HG03558 (cell line): Measurements from ENCODE around the gene TFRC.
"Not testable (repeated sequence)": the region's sequence is repeated elsewhere in the genome, so short reads cannot be mapped to it uniquely, and the experiment has no call there.

Source experiments
- ATAC-seq: cut with Tn5 transposase; IDR thresholded peaks from one replicate; pipeline ENCODE4 v1.9.1; 2021; ENCODE audit warnings: moderate number of reproducible peaks; ENCODE audit not compliant: unreplicated experiment; ENCODE audit errors: extremely low read depth

Gene TFRC

GRCh38 chr3:196087906-196088305 lies 6.0 kb upstream of the TFRC start:
- no peak for ATAC-seq

- no peak for ATAC-seq
These were observed 705 bp upstream of the TFRC start for GRCh38 chr3:196082619-196082971.

- peak; percentile 14 for ATAC-seq
These were observed 672 bp downstream of the TFRC start for GRCh38 chr3:196081002-196081833.

- not testable (repeated sequence) for ATAC-seq
These were observed 1.6 kb downstream of the TFRC start for GRCh38 chr3:196080101-196080846.

- ATAC-seq: no peak
These were observed 2.2 kb downstream of the TFRC start for GRCh38 chr3:196079682-196080081.

GRCh38 chr3:196075013-196075412 lies 6.9 kb downstream of the TFRC start:
- ATAC-seq: no peak

- ATAC-seq: no peak
These were observed 8.6 kb downstream of the TFRC start for GRCh38 chr3:196073255-196073753.

GRCh38 chr3:196072313-196072712 lies 9.6 kb downstream of the TFRC start:
- ATAC-seq: no peak

GRCh38 chr3:196068812-196069211 lies 13.1 kb downstream of the TFRC start:
- ATAC-seq: not testable (repeated sequence)

- no peak for ATAC-seq
These were observed 14.5 kb downstream of the TFRC start for GRCh38 chr3:196067439-196067838.

GRCh38 chr3:196063971-196064370 lies 17.9 kb downstream of the TFRC start:
- no peak for ATAC-seq

- no peak for ATAC-seq
These were observed 18.4 kb downstream of the TFRC start for GRCh38 chr3:196063456-196063855.

GRCh38 chr3:196063049-196063448 lies 18.8 kb downstream of the TFRC start:
- no peak for ATAC-seq

GRCh38 chr3:196060834-196061233 lies 21.1 kb downstream of the TFRC start:
- no peak for ATAC-seq

GRCh38 chr3:196057760-196058331 lies 24.0 kb downstream of the TFRC start:
- ATAC-seq: no peak

- not testable (repeated sequence) for ATAC-seq
These were observed 25.5 kb downstream of the TFRC start for GRCh38 chr3:196056371-196056770.

- no peak for ATAC-seq
These were observed 26.1 kb downstream of the TFRC start for GRCh38 chr3:196055683-196056270.

GRCh38 chr3:196055240-196055639 lies 26.6 kb downstream of the TFRC start:
- no peak for ATAC-seq

- ATAC-seq: no peak
These were observed 27.2 kb downstream of the TFRC start for GRCh38 chr3:196054661-196055060.

GRCh38 chr3:196053487-196053886 lies 28.4 kb downstream of the TFRC start:
- ATAC-seq: no peak
